H9 (cell line): ENCODE data around the gene PDC. TPM values are rescaled to one million over a fixed set of nuclear protein-coding genes. Genes with fewer than 3 reads are reported as not detected.

Experiments used
- DNase-seq: peaks from one replicate; pipeline ENCODE4 v3.0.0-alpha.2; 2017
- H2AFZ ChIP-seq: one replicate; pipeline ENCODE4 v1.6.1; 2013; ENCODE audit warnings: mild to moderate bottlenecking, low read length, control low read depth, moderate library complexity
- H2AK5ac ChIP-seq: 2 replicates; pipeline ENCODE4 v1.6.1; 2013; ENCODE audit warnings: low read length, control low read depth, mixed read lengths; ENCODE audit not compliant: insufficient read length
- H2BK120ac ChIP-seq: one replicate; pipeline ENCODE4 v1.6.1; 2013; ENCODE audit warnings: low read depth, mild to moderate bottlenecking, low read length, control low read depth, inconsistent platforms; ENCODE audit not compliant: poor library complexity, severe bottlenecking
- H2BK12ac ChIP-seq: 2 replicates; pipeline ENCODE4 v1.6.1; 2013; ENCODE audit warnings: low read length, control low read depth, mixed read lengths, low read depth; ENCODE audit not compliant: insufficient read length
- H2BK15ac ChIP-seq: 2 replicates; pipeline ENCODE4 v1.6.1; 2013; ENCODE audit warnings: low read depth, low read length, control low read depth
- H2BK20ac ChIP-seq: one replicate; pipeline ENCODE4 v1.6.1; 2013; ENCODE audit warnings: low read depth, mild to moderate bottlenecking, low read length, control low read depth, inconsistent platforms; ENCODE audit not compliant: poor library complexity, severe bottlenecking
- H2BK5ac ChIP-seq: 2 replicates; pipeline ENCODE4 v1.6.1; 2013; ENCODE audit warnings: low read length, control low read depth, mixed read lengths; ENCODE audit not compliant: insufficient read length
- H3K14ac ChIP-seq: 2 replicates; pipeline ENCODE4 v1.6.1; 2013; ENCODE audit warnings: low read length, control low read depth; ENCODE audit not compliant: insufficient read depth
- H3K18ac ChIP-seq: 2 replicates; pipeline ENCODE4 v1.6.1; 2013; ENCODE audit warnings: low read depth, mild to moderate bottlenecking, mixed read lengths, low read length, control low read depth; ENCODE audit not compliant: insufficient read length
- H3K23ac ChIP-seq: 2 replicates; pipeline ENCODE4 v1.6.1; 2013; ENCODE audit warnings: low read length, control low read depth, mixed read lengths, low read depth; ENCODE audit not compliant: insufficient read length
- H3K23me2 ChIP-seq: 2 replicates; pipeline ENCODE4 v1.6.1; 2013; ENCODE audit warnings: low read depth, mild to moderate bottlenecking, mixed read lengths, low read length, control low read depth; ENCODE audit not compliant: insufficient read length, poor library complexity, severe bottlenecking
- H3K27ac ChIP-seq: 2 replicates; pipeline ENCODE4 v1.5.1; 2013; ENCODE audit warnings: low read length, control low read depth, mixed read lengths, low read depth; ENCODE audit not compliant: insufficient read length
- H3K27me3 ChIP-seq: 2 replicates; pipeline ENCODE4 v1.6.1; 2013; ENCODE audit warnings: low read length, control low read depth, inconsistent platforms; ENCODE audit not compliant: insufficient read depth
- H3K4ac ChIP-seq: 2 replicates; pipeline ENCODE4 v1.6.1; 2013; ENCODE audit warnings: low read depth, mild to moderate bottlenecking, control low read depth, inconsistent platforms, low read length, moderate library complexity
- H3K4me1 ChIP-seq: 2 replicates; pipeline ENCODE4 v1.6.1; 2013; ENCODE audit warnings: low read length, control low read depth, inconsistent platforms; ENCODE audit not compliant: insufficient read depth
- H3K4me2 ChIP-seq: 2 replicates; pipeline ENCODE4 v1.6.1; 2013; ENCODE audit warnings: low read length, control low read depth, mixed read lengths; ENCODE audit not compliant: insufficient read length, insufficient read depth
- H3K56ac ChIP-seq: 2 replicates; pipeline ENCODE4 v1.6.1; 2013; ENCODE audit warnings: low read depth, mild to moderate bottlenecking, mixed read lengths, low read length, control low read depth; ENCODE audit not compliant: insufficient read length
- H3K79me1 ChIP-seq: 2 replicates; pipeline ENCODE4 v1.6.1; 2013; ENCODE audit warnings: low read depth, mild to moderate bottlenecking, moderate library complexity, low read length, control low read depth, inconsistent platforms; ENCODE audit not compliant: insufficient read depth, poor library complexity, severe bottlenecking
- H3K79me2 ChIP-seq: 2 replicates; pipeline ENCODE4 v1.6.1; 2013; ENCODE audit warnings: low read length, control low read depth, inconsistent platforms; ENCODE audit not compliant: insufficient read depth
- H3K9ac ChIP-seq: 2 replicates; pipeline ENCODE4 v1.6.1; 2013; ENCODE audit warnings: low read length, control low read depth, mixed read lengths; ENCODE audit not compliant: insufficient read length; ENCODE audit errors: extremely low read depth
- H3K9me3 ChIP-seq: one replicate; pipeline ENCODE4 v1.6.1; 2013; ENCODE audit warnings: low read depth, low read length, inconsistent platforms; ENCODE audit not compliant: control insufficient read depth
- H3T11ph ChIP-seq: one replicate; pipeline ENCODE4 v1.6.1; 2013; ENCODE audit warnings: mild to moderate bottlenecking, low read length, control low read depth, inconsistent platforms
- H4K20me1 ChIP-seq: one replicate; pipeline ENCODE4 v1.6.1; 2013; ENCODE audit not compliant: control insufficient read depth, insufficient read length, insufficient read depth
- H4K5ac ChIP-seq: 2 replicates; pipeline ENCODE4 v1.6.1; 2013; ENCODE audit warnings: low read depth, mild to moderate bottlenecking, mixed read lengths, low read length, control low read depth; ENCODE audit not compliant: insufficient read length
- H4K8ac ChIP-seq: replicated peaks from 2 replicates; pipeline ENCODE4 v1.6.1; 2013; ENCODE audit warnings: low read length, control low read depth, mixed read lengths, low read depth; ENCODE audit not compliant: insufficient read length
- H4K91ac ChIP-seq: 2 replicates; pipeline ENCODE4 v1.6.1; 2013; ENCODE audit warnings: low read depth, mild to moderate bottlenecking, moderate library complexity, mixed read lengths, low read length, control low read depth; ENCODE audit not compliant: insufficient read length
- H3K27ac Mint-ChIP-seq, 3 experiments: 2 replicates in 2 of 3; 3 replicates in 1 of 3; pipeline ENCODE4 v1.8.0; 2020 to 2021; ENCODE audit warnings: mixed read lengths in 3 of 3, mild to moderate bottlenecking in 1 of 3, moderate library complexity in 1 of 3
- H3K27me3 Mint-ChIP-seq: 2 replicates; pipeline ENCODE4 v1.8.0; 2021; ENCODE audit warnings: low read depth, mild to moderate bottlenecking, moderate library complexity, mixed read lengths
- H3K36me3 Mint-ChIP-seq, 3 experiments: 2 replicates in 2 of 3; 3 replicates in 1 of 3; pipeline ENCODE4 v1.8.0; 2020 to 2021; ENCODE audit warnings: low read depth in 3 of 3, mixed read lengths in 3 of 3; ENCODE audit not compliant: insufficient read depth in 1 of 3
- H3K4me1 Mint-ChIP-seq, 2 experiments: 2 replicates each; pipeline ENCODE4 v1.8.0; 2020; ENCODE audit warnings: mixed read lengths in 2 of 2
- H3K4me3 Mint-ChIP-seq, 2 experiments: 2 replicates in 1 of 2; 3 replicates in 1 of 2; pipeline ENCODE4 v1.8.0; 2020 to 2021; ENCODE audit warnings: mild to moderate bottlenecking in 2 of 2, mixed read lengths in 2 of 2, moderate library complexity in 1 of 2
- H3K9me3 Mint-ChIP-seq, 2 experiments: 2 replicates in 1 of 2; 3 replicates in 1 of 2; pipeline ENCODE4 v1.8.0; 2020; ENCODE audit warnings: mild to moderate bottlenecking in 2 of 2, mixed read lengths in 2 of 2, moderate library complexity in 1 of 2
- WGBS: extraction: QIAGEN DNeasy Blood & Tissue Kit; methylation state at CpG from one replicate; pipeline ENCODE4 v1.1.7; 2013; ENCODE audit warnings: missing lambda C conversion rate, low lambda C conversion rate, mixed read lengths; ENCODE audit not compliant: insufficient read length; ENCODE audit errors: extremely low coverage; 5-methylcytosine and 5-hydroxymethylcytosine counted together
- total RNA-seq: library from RNA; stranded (reverse); gene quantifications from 2 replicates; pipeline ENCODE4 v1.2.1, GENCODE V29; 2021
- TF ChIP-seq, protein P1 (sequence below): fragments of 200-600 bp; sonication (generic); conservative IDR thresholded peaks from 3 replicates; pipeline ENCODE4 v1.8.0; 2021; ENCODE audit warnings: antibody characterized with exemption, mild to moderate bottlenecking

Gene PDC
- total RNA-seq, 1 experiment from 2014 or later = not detected

DNA sequence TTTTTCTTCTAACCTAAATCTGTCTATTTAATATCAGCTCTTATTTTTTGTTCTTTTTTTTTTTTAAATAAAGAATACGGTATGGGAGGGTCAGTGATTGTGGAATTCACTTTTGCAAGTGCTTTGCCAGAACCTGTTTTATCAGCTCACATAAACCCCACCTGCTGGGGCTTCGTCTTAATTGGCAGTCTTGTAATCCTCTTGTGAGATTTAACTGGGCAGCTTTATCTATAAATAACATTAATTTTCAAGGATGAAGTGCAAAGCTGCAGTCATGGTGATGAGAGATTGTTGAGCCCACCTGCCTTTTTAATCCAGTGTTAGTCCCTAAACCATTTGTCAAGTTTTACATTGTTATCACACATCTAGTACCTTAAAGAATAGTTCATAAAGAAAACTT lies 18.2 kb upstream of the PDC start:
- TF ChIP-seq, protein P1, sequence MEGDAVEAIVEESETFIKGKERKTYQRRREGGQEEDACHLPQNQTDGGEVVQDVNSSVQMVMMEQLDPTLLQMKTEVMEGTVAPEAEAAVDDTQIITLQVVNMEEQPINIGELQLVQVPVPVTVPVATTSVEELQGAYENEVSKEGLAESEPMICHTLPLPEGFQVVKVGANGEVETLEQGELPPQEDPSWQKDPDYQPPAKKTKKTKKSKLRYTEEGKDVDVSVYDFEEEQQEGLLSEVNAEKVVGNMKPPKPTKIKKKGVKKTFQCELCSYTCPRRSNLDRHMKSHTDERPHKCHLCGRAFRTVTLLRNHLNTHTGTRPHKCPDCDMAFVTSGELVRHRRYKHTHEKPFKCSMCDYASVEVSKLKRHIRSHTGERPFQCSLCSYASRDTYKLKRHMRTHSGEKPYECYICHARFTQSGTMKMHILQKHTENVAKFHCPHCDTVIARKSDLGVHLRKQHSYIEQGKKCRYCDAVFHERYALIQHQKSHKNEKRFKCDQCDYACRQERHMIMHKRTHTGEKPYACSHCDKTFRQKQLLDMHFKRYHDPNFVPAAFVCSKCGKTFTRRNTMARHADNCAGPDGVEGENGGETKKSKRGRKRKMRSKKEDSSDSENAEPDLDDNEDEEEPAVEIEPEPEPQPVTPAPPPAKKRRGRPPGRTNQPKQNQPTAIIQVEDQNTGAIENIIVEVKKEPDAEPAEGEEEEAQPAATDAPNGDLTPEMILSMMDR = no peak
- WGBS = no CpG with 5 or more reads among the region's 2 CpGs
- no peak overlapping the region for H3K9ac ChIP-seq
- no peak overlapping the region for H4K91ac ChIP-seq
- H3K4me1 Mint-ChIP-seq = no peaks in the 10 kb centered on the region
- H3K14ac ChIP-seq = no peak overlapping the region
- no peaks in the 10 kb centered on the region for H4K20me1 ChIP-seq
- no peak for DNase-seq
- no peaks in the 10 kb centered on the region for H3K27me3 Mint-ChIP-seq
- H3K79me2 ChIP-seq = no peaks in the 10 kb centered on the region
- no peak overlapping the region for H3K4me2 ChIP-seq
- H4K5ac ChIP-seq = no peak overlapping the region
- no peak overlapping the region for H3T11ph ChIP-seq
- H3K27me3 ChIP-seq = no peaks in the 10 kb centered on the region
- no peak overlapping the region for H2BK12ac ChIP-seq
- no peak overlapping the region for H2AFZ ChIP-seq
- no peak overlapping the region for H2AK5ac ChIP-seq
- no peak overlapping the region for H2BK5ac ChIP-seq
- H3K27ac ChIP-seq = no peak overlapping the region
- no peaks in the 10 kb centered on the region for H3K79me1 ChIP-seq
- no peak overlapping the region for H2BK120ac ChIP-seq
- no peaks in the 10 kb centered on the region for H3K23me2 ChIP-seq
- no peak overlapping the region for H2BK15ac ChIP-seq
- H3K27ac Mint-ChIP-seq = no peak overlapping the region
- H3K56ac ChIP-seq = no peak overlapping the region
- no peak overlapping the region for H3K23ac ChIP-seq
- H2BK20ac ChIP-seq = no peak overlapping the region
- H3K4ac ChIP-seq = no peak overlapping the region
- H3K4me1 ChIP-seq = no peaks in the 10 kb centered on the region
- H3K18ac ChIP-seq = no peak overlapping the region
- no peak overlapping the region for H4K8ac ChIP-seq
- H3K4me3 Mint-ChIP-seq = no peak overlapping the region
- H3K36me3 Mint-ChIP-seq = no peaks in the 10 kb centered on the region
- no peaks in the 10 kb centered on the region for H3K9me3 ChIP-seq
- no peaks in the 10 kb centered on the region for H3K9me3 Mint-ChIP-seq
